Natural killer cell (primary cell): ENCODE results near the gene CSNK1D. TPM values are rescaled to one million over a fixed set of nuclear protein-coding genes. Genes with fewer than 3 reads are reported as not detected.

Experiments
- ATAC-seq, 3 donors: fragments of 150-1000 bp in 2 of 3; fragments of 200-7000 bp in 1 of 3; cut with Tn5 transposase; 1 replicate in 1 of 3; 2 replicates in 2 of 3; pipeline ENCODE4 v1.10.0; 2021; ENCODE audit warnings: mild to moderate bottlenecking in 2 of 3, moderate library complexity in 2 of 3
- DNase-seq, 2 donors: peaks; one replicate each; pipeline versions ENCODE4 v3.0.0 to v3.0.0-alpha.2; 2013 to 2021; ENCODE audit warnings: mixed read lengths in 1 of 2
- H3K27ac ChIP-seq: one replicate; pipeline ENCODE4 v1.5.1; 2013; ENCODE audit warnings: mild to moderate bottlenecking, low read length
- H3K27me3 ChIP-seq: one replicate; pipeline ENCODE4 v1.6.1; 2013; ENCODE audit warnings: low read length; ENCODE audit not compliant: control insufficient read depth, insufficient read depth
- H3K36me3 ChIP-seq: one replicate; pipeline ENCODE4 v1.6.1; 2013; ENCODE audit warnings: low read length; ENCODE audit not compliant: control insufficient read depth, insufficient read depth
- H3K4me1 ChIP-seq: one replicate; pipeline ENCODE4 v1.6.1; 2013; ENCODE audit warnings: low read length; ENCODE audit not compliant: control insufficient read depth, insufficient read depth
- H3K4me3 ChIP-seq: one replicate; pipeline ENCODE4 v1.5.1; 2013; ENCODE audit warnings: low read length
- H3K9me3 ChIP-seq: one replicate; pipeline ENCODE4 v1.6.1; 2013; ENCODE audit warnings: low read length; ENCODE audit not compliant: control insufficient read depth, insufficient read depth
- H3K27ac Mint-ChIP-seq, 2 donors: one replicate each; pipeline ENCODE4 v1.8.0; 2022; ENCODE audit warnings: mild to moderate bottlenecking in 2 of 2, mixed read lengths in 2 of 2, moderate library complexity in 1 of 2
- H3K27me3 Mint-ChIP-seq, 2 donors: one replicate each; pipeline ENCODE4 v1.8.0; 2022; ENCODE audit warnings: low read depth in 2 of 2, mixed read lengths in 2 of 2
- H3K36me3 Mint-ChIP-seq: one replicate; pipeline ENCODE4 v1.8.0; 2022; ENCODE audit warnings: mixed read lengths
- H3K4me1 Mint-ChIP-seq, 2 donors: one replicate each; pipeline ENCODE4 v1.8.0; 2022; ENCODE audit warnings: mixed read lengths in 2 of 2
- H3K4me3 Mint-ChIP-seq: one replicate; pipeline ENCODE4 v1.8.0; 2022; ENCODE audit warnings: mild to moderate bottlenecking, moderate library complexity, mixed read lengths
- H3K9me3 Mint-ChIP-seq, 2 donors: one replicate each; pipeline ENCODE4 v1.8.0; 2022; ENCODE audit warnings: mixed read lengths in 2 of 2
- WGBS: methylation state at CpG from one replicate; pipeline ENCODE4 v1.1.7; 2013; ENCODE audit warnings: missing lambda C conversion rate; ENCODE audit not compliant: insufficient coverage; 5-methylcytosine and 5-hydroxymethylcytosine counted together
- intact Hi-C: fragments of 100-400 bp; cut with micrococcal nuclease; formaldehyde crosslinking; loops from one replicate; pipeline ENCODE4 v1.14.2; 2022
- total RNA-seq, 4 donors: library from RNA; stranded (reverse); fragments of 120-200 nt in 1 of 4; gene quantifications; one replicate each; pipeline versions ENCODE4 v1.2.3 to v1.2.4, GENCODE V29; 2013 to 2022
- TF ChIP-seq, protein P1 (sequence below): fragments of 200-600 bp; IDR thresholded peaks from one replicate; pipeline ENCODE4 v1.8.0; 2022; ENCODE audit warnings: antibody characterized with exemption

CSNK1D gene
- total RNA-seq, 3 donors from 2014 or later (not counting 1 experiment from before 2014, with no cell fraction given): 423 to 475 (median 468) TPM

GRCh38 chr17:82238472-82239201 lies 34.9 kb downstream of the CSNK1D start:
- Mint-ChIP-seq H3K36me3 (no peaks in the 10 kb centered on the region), H3K27me3 (no peaks in the 10 kb centered on the region), H3K27ac (peak overlapping the region; percentile 71 to 84), H3K4me3 (peak overlapping the region; percentile 84), H3K4me1 (peaks cover 34 to 65% of the 10 kb centered on the region in 2 donors), H3K9me3 (no peaks in the 10 kb centered on the region)
- DNase-seq (peak in 1 of 2 donors; percentile 85), ATAC-seq (peak; percentile 11 to 25 (median 15))
- no peaks in the 10 kb centered on the region for H3K27me3 ChIP-seq
- intact Hi-C loops: loop anchor here (5.0 kb wide), 1 partner anchor 34 kb away; the partner anchor contains the start of gene CSNK1D
- TF ChIP-seq, protein P1, sequence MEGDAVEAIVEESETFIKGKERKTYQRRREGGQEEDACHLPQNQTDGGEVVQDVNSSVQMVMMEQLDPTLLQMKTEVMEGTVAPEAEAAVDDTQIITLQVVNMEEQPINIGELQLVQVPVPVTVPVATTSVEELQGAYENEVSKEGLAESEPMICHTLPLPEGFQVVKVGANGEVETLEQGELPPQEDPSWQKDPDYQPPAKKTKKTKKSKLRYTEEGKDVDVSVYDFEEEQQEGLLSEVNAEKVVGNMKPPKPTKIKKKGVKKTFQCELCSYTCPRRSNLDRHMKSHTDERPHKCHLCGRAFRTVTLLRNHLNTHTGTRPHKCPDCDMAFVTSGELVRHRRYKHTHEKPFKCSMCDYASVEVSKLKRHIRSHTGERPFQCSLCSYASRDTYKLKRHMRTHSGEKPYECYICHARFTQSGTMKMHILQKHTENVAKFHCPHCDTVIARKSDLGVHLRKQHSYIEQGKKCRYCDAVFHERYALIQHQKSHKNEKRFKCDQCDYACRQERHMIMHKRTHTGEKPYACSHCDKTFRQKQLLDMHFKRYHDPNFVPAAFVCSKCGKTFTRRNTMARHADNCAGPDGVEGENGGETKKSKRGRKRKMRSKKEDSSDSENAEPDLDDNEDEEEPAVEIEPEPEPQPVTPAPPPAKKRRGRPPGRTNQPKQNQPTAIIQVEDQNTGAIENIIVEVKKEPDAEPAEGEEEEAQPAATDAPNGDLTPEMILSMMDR: no peak
- H3K4me1 ChIP-seq: peaks cover 74% of the 10 kb centered on the region
- H3K9me3 ChIP-seq: no peaks in the 10 kb centered on the region
- peak overlapping the region; percentile 27 for H3K27ac ChIP-seq
- H3K36me3 ChIP-seq: peaks cover 35% of the 10 kb centered on the region
- WGBS: 32% methylated on average over 33 of the region's 33 CpGs
- H3K4me3 ChIP-seq: peak overlapping the region; percentile 17

GRCh38 chr17:82237746-82238471 lies 35.6 kb downstream of the CSNK1D start:
- Mint-ChIP-seq H3K27ac (peak overlapping the region; percentile 71 to 84), H3K9me3 (no peaks in the 10 kb centered on the region), H3K4me1 (peaks cover 34 to 69% of the 10 kb centered on the region in 2 donors), H3K27me3 (no peaks in the 10 kb centered on the region), H3K4me3 (peak overlapping the region; percentile 84), H3K36me3 (no peaks in the 10 kb centered on the region)
- Histone ChIP-seq H3K9me3 (no peaks in the 10 kb centered on the region), H3K4me1 (peaks cover 73% of the 10 kb centered on the region), H3K36me3 (peaks cover 28% of the 10 kb centered on the region), H3K27ac (peak overlapping the region; percentile 27), H3K4me3 (no peak overlapping the region), H3K27me3 (no peaks in the 10 kb centered on the region)
- DNase-seq (no peak), ATAC-seq (no peak)
- intact Hi-C loops: loop anchor here (5.0 kb wide), 1 partner anchor 34 kb away; the partner anchor contains the start of gene CSNK1D
- 78% methylated on average over 32 of the region's 34 CpGs for WGBS
- TF ChIP-seq, protein P1: no peak

GRCh38 chr17:82237083-82237745 lies 36.3 kb downstream of the CSNK1D start:
- Mint-ChIP-seq H3K27me3 (no peaks in the 10 kb centered on the region), H3K27ac (peak overlapping the region; percentile 68 to 84), H3K9me3 (no peaks in the 10 kb centered on the region), H3K4me3 (peak overlapping the region; percentile 72), H3K36me3 (no peaks in the 10 kb centered on the region), H3K4me1 (peaks cover 28 to 64% of the 10 kb centered on the region in 2 donors)
- Histone ChIP-seq H3K27me3 (no peaks in the 10 kb centered on the region), H3K36me3 (peaks cover 22% of the 10 kb centered on the region), H3K4me1 (peaks cover 70% of the 10 kb centered on the region), H3K27ac (peak overlapping the region; percentile 27), H3K9me3 (no peaks in the 10 kb centered on the region), H3K4me3 (no peak overlapping the region)
- intact Hi-C loops: loop anchor here (5.0 kb wide), 1 partner anchor 35 kb away; the partner anchor contains the start of gene CSNK1D
- TF ChIP-seq, protein P1: no peak
- peak in 1 of 2 donors; percentile 47 for DNase-seq
- 78% methylated on average over 59 of the region's 59 CpGs for WGBS
- ATAC-seq: peak; percentile 9 to 34 (median 31)
